DND-41 (cell line): ENCODE measurements around the gene HOXD9.

Experiments used
- ATAC-seq: fragments of 200-7000 bp; cut with Tn5 transposase; 3 replicates; pipeline ENCODE4 v1.9.1; 2021; ENCODE audit warnings: low read depth; ENCODE audit not compliant: insufficient read depth
- DNase-seq: peaks from one replicate; pipeline ENCODE4 v3.0.0-alpha.2; 2020
- H2AFZ ChIP-seq: 2 replicates; pipeline ENCODE4 v1.6.0; 2012; ENCODE audit warnings: low read depth, low read length
- H3K27ac ChIP-seq: 2 replicates; pipeline ENCODE4 v1.5.1; 2012; ENCODE audit warnings: low read length, inconsistent platforms
- H3K27me3 ChIP-seq: fragments of 200-600 bp; sonication (generic); 2 replicates; pipeline ENCODE4 v1.6.0; 2012; ENCODE audit warnings: low read length, mild to moderate bottlenecking, inconsistent platforms; ENCODE audit not compliant: insufficient read depth, poor library complexity
- H3K36me3 ChIP-seq: 2 replicates; pipeline ENCODE4 v1.5.1; 2012; ENCODE audit warnings: low read length, inconsistent platforms; ENCODE audit not compliant: insufficient read depth
- H3K4me1 ChIP-seq: 2 replicates; pipeline ENCODE4 v1.5.1; 2012; ENCODE audit warnings: mild to moderate bottlenecking, low read length; ENCODE audit not compliant: insufficient read depth
- H3K4me2 ChIP-seq: 2 replicates; pipeline ENCODE4 v1.6.0; 2012; ENCODE audit warnings: mild to moderate bottlenecking, moderate library complexity, low read length, inconsistent platforms; ENCODE audit not compliant: insufficient read depth
- H3K4me3 ChIP-seq, 2 experiments: fragments of 200-600 bp in 1 of 2; shearing (Covaris generic) in 1 of 2; 2 replicates each; pipeline ENCODE4 v1.5.1; 2012 to 2016; ENCODE audit warnings: inconsistent platforms in 2 of 2, low read length in 2 of 2, mild to moderate bottlenecking in 2 of 2, low read depth in 1 of 2, moderate library complexity in 1 of 2
- H3K79me2 ChIP-seq: 2 replicates; pipeline ENCODE4 v1.6.0; 2012; ENCODE audit warnings: low read length, inconsistent platforms; ENCODE audit not compliant: insufficient read depth
- H3K9ac ChIP-seq: 2 replicates; pipeline ENCODE4 v1.6.0; 2012; ENCODE audit warnings: low read depth, mild to moderate bottlenecking, inconsistent platforms, low read length, moderate library complexity
- H3K9me3 ChIP-seq: 2 replicates; pipeline ENCODE4 v1.5.1; 2012; ENCODE audit warnings: low read length, moderate library complexity, mild to moderate bottlenecking, inconsistent platforms; ENCODE audit not compliant: insufficient read depth, severe bottlenecking
- H4K20me1 ChIP-seq: 2 replicates; pipeline ENCODE4 v1.6.0; 2012; ENCODE audit warnings: low read length; ENCODE audit not compliant: insufficient read depth
- EZH2 ChIP-seq: IDR thresholded peaks from 3 replicates; pipeline ENCODE4 v1.6.1; 2012; ENCODE audit warnings: borderline replicate concordance, low read depth, mild to moderate bottlenecking, moderate library complexity, low read length, inconsistent platforms; ENCODE audit not compliant: severe bottlenecking
- TF ChIP-seq, protein P1 (sequence below): IDR thresholded peaks from 2 replicates; pipeline ENCODE4 v1.5.1; 2012; ENCODE audit warnings: borderline replicate concordance, low read length, moderate library complexity, mild to moderate bottlenecking; ENCODE audit not compliant: poor library complexity, severe bottlenecking; ENCODE audit errors: extremely low read depth

The HOXD9 gene

DNA sequence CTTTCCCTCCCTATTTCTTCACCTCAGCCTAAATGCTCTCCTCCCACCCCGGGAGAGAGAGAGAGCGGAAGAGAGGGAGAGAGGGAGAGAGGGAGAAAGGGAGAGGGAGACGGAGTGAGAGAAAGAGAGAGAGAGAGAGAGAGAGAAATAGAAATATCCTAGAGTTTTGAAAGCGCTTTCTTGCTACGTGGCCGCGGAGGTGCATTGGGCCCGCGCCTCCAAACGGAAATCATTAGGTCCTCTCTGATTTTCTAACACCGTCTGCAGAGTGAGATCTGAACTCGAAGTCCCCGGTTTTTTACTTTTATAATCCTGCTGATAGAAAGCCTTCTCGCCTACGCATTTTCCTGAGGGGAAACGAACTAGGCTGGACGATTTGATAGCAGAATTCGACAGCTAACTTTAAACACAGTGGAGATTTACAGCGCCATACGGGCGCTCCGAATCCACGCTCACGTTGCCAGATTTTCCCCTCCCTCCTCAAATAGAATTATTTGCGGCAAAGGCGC lies 37.9 kb upstream of the HOXD9 start:
- Histone ChIP-seq H3K9me3 (no peaks in the 10 kb centered on the region), H3K27ac (no peak overlapping the region), H2AFZ (no peak overlapping the region), H3K27me3 (no peaks in the 10 kb centered on the region), H3K79me2 (no peaks in the 10 kb centered on the region), H4K20me1 (no peaks in the 10 kb centered on the region), H3K9ac (no peak overlapping the region), H3K4me1 (peaks cover 9% of the 10 kb centered on the region), H3K36me3 (no peaks in the 10 kb centered on the region), H3K4me3 (no peak overlapping the region), H3K4me2 (no peak overlapping the region)
- DNase-seq, result no peak
- TF ChIP-seq EZH2, result no peak
- TF ChIP-seq, protein P1, sequence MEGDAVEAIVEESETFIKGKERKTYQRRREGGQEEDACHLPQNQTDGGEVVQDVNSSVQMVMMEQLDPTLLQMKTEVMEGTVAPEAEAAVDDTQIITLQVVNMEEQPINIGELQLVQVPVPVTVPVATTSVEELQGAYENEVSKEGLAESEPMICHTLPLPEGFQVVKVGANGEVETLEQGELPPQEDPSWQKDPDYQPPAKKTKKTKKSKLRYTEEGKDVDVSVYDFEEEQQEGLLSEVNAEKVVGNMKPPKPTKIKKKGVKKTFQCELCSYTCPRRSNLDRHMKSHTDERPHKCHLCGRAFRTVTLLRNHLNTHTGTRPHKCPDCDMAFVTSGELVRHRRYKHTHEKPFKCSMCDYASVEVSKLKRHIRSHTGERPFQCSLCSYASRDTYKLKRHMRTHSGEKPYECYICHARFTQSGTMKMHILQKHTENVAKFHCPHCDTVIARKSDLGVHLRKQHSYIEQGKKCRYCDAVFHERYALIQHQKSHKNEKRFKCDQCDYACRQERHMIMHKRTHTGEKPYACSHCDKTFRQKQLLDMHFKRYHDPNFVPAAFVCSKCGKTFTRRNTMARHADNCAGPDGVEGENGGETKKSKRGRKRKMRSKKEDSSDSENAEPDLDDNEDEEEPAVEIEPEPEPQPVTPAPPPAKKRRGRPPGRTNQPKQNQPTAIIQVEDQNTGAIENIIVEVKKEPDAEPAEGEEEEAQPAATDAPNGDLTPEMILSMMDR, result no peak
- no peak for ATAC-seq

DNA sequence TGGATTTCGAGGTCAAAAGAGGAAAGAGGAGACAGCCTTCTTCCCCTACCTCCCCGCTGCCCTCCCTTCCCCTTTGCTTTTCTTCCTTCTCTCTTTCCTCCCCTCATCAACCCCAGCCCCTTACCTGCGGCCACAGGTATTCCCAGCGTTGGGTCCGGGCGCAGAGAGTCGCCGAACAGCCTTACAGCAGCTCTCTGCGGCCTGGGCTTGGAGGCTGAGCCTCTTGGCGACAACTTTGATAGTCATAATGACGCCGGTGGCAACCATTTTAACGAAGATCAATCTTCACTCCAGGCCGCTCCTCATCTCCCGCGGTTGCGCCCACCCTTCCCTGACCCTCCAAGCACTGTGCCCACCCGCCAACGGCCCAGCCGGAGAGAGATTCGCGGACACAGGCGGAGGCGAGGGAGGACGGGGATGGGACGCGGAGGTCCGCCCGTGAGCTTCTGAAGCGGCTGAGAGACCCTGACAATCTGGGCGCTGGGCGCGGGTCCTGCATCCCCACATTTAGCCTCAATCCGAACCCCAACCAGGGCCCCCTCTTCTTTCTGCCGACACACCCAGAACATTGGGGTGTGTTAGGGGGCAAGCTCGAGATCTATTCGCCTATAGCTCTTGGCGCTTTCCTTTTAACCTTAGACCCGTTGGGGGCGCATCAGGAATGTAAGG lies 37.3 kb upstream of the HOXD9 start:
- no peak for DNase-seq
- no peaks in the 10 kb centered on the region for H3K79me2 ChIP-seq
- H3K9me3 ChIP-seq, result no peaks in the 10 kb centered on the region
- ATAC-seq, result no peak
- H2AFZ ChIP-seq, result no peak overlapping the region
- TF ChIP-seq EZH2, result no peak
- TF ChIP-seq, protein P1, result no peak
- no peak overlapping the region for H3K27ac ChIP-seq
- no peaks in the 10 kb centered on the region for H4K20me1 ChIP-seq
- H3K27me3 ChIP-seq, result no peaks in the 10 kb centered on the region
- H3K9ac ChIP-seq, result no peak overlapping the region
- H3K4me2 ChIP-seq, result no peak overlapping the region
- H3K36me3 ChIP-seq, result no peaks in the 10 kb centered on the region
- peaks cover 9% of the 10 kb centered on the region for H3K4me1 ChIP-seq
- H3K4me3 ChIP-seq, result no peak overlapping the region

DNA sequence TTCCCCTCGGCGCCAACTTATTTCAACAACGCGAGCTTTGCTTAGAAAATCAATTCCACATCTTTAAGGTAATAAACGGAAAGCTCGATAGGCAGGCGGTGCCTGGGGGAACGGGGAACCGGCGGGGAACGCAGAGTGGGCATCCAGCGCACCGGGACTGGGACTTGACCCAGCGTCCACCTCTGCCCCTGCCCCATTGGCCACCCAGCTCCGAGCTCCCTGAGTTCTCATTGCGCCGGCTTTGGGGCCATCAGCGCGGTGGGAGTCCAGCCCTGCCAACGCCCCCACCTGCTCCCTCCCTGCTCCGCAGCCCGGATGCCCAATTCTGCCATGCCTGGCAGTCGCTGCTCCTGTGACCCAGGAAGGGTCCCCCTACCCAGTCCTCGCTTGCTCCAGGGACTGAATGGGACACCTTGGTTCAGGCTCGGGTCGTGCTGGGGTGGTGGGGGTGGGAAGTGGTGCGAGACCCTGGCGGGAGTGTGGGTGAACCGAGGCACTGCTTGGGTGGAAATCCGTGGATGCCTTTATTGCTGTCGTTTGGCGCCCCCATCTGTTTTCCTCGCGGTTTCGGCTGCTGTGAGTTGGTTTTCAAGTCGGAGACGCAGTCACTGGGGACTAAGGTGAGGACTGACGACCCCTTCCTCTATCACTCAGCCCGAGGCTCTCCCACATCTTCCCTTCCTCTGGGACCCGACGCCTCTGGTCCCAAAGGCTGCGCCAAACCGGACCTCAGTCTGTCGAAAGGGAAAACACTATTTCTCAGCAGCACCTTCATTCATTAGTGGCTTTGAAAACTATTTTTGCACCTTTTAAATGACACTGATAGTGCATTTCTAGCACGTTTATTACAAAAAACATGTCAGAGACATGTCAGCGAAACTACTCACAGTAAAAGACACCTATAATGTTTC lies 36.4 kb upstream of the HOXD9 start:
- no peaks in the 10 kb centered on the region for H3K9me3 ChIP-seq
- H3K27ac ChIP-seq, result no peak overlapping the region
- no peak overlapping the region for H3K4me2 ChIP-seq
- peak overlapping the region; percentile 64 for H2AFZ ChIP-seq
- no peaks in the 10 kb centered on the region for H3K36me3 ChIP-seq
- no peak overlapping the region for H3K9ac ChIP-seq
- H3K4me1 ChIP-seq, result peaks cover 9% of the 10 kb centered on the region
- H3K79me2 ChIP-seq, result no peaks in the 10 kb centered on the region
- no peaks in the 10 kb centered on the region for H4K20me1 ChIP-seq
- ATAC-seq (peak; percentile 60), DNase-seq (peak; percentile 50)
- TF ChIP-seq, protein P1, result peak; percentile 79
- no peak for TF ChIP-seq EZH2
- no peak overlapping the region for H3K4me3 ChIP-seq
- no peaks in the 10 kb centered on the region for H3K27me3 ChIP-seq
